Activated CD4-positive, alpha-beta T cell treated with anti-CD3 and anti-CD28 coated beads for 24 hours (primary cell): ENCODE results near the gene GPR39.

ENCODE experiments used
- DNase-seq, 2 donors: peaks; one replicate each; pipeline ENCODE4 v3.0.0-alpha.2; 2020; ENCODE audit warnings: low read depth in 2 of 2

GPR39 gene

DNA sequence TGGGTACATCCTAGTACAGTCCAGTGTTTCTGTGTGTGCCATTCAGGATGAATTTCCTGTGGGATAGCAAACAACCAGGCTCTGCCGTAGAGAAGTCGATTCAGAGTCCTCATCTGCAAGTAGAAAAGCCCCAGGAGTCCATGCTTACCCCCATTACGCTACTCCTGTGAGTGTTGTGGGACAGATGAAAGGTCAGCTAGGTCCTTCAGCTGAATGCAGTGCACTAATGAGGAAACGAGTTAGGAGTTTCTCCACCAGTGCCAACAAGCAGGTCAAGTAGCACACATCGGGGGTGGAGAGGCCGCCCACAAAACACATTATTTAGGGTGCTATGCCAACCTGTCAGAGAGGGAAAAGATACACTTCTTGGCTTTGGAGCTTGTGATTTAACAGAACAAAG lies 2.5 kb upstream of the GPR39 start:
- DNase-seq: no peak

GRCh38 chr2:132415256-132415914 lies 1.2 kb upstream of the GPR39 start:
- no peak for DNase-seq

DNA sequence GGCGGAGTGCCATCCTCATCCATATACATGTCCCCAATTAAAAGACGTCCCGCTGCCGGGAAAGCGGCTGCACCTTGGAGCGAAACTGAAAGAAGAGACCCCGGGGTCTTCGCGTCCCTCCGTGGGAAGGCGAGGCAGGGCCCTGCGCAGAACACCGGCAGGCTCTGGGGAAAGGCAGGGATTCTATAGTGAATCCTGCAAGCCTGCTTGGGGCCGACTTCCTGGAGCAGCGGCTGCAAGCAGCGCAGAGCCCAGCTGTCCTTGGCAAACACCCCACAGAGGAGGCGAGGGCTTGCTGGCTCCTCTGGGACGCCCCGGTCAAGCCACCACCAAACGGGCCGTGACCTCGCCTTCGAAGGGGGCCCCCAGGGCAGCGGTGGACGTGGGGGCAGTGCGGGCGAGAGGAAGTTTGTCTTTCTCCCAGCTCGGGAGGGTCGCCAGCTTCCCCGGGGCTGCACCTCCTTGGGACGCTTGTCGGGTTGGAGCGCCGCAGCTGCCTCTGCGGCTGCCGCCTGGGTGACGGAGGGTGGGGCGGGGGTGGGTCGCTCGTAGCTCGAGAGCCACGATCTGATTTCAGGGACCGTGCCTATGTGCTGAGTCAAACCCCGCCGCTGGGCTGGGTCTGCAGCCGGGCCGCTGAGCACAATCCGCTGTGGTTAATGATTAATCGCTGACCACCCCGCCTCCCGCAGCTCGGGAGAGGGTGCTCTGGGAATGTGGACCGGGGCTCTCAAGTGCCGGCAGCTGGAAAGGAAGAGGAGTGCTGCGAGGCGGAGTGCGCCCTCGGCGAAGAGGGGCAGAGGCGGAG lies 486 bp upstream of the GPR39 start:
- no peak for DNase-seq

- no peak for DNase-seq
Measured at GRCh38 chr2:132417430-132418035, 928 bp downstream of the GPR39 start.

DNA sequence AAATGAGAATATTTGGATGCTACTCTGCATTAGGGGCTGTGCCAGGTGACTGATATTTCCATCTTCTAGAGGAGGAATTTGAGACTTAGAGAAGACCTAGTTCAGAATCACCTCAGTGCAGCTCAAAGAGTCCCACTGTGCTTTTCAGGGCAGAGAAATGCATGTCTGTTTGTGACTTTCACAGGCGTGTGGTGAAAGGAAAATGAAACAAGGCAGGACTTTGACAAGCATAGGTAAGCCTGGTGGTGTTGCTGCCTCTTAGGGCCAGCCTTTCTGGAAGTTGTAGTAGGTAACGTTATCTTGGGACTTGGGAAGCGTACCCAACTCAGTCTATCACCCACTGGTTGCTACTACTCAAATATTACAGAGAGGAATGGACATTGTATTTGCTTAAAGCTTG lies 2.6 kb downstream of the GPR39 start:
- DNase-seq: no peak

DNA sequence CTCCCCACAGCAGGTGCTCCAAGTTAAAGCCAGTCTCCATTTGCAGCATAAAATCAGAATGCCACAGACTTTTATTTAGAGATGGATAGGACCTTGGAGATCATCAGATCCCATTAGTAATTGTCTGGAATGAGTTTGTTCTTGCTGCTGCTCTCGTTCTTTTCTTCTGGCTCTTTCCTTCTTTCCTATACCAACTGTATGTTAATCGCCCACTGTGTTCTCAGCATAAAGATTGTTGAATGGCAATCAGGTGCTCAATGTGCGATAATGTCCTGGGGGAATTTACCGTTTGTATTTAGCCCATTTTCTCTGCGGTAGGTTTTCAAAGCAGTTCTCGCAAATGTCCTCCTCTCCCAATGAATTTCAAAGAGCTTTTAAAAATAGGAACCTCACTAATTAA lies 3.3 kb downstream of the GPR39 start:
- no peak for DNase-seq

DNA sequence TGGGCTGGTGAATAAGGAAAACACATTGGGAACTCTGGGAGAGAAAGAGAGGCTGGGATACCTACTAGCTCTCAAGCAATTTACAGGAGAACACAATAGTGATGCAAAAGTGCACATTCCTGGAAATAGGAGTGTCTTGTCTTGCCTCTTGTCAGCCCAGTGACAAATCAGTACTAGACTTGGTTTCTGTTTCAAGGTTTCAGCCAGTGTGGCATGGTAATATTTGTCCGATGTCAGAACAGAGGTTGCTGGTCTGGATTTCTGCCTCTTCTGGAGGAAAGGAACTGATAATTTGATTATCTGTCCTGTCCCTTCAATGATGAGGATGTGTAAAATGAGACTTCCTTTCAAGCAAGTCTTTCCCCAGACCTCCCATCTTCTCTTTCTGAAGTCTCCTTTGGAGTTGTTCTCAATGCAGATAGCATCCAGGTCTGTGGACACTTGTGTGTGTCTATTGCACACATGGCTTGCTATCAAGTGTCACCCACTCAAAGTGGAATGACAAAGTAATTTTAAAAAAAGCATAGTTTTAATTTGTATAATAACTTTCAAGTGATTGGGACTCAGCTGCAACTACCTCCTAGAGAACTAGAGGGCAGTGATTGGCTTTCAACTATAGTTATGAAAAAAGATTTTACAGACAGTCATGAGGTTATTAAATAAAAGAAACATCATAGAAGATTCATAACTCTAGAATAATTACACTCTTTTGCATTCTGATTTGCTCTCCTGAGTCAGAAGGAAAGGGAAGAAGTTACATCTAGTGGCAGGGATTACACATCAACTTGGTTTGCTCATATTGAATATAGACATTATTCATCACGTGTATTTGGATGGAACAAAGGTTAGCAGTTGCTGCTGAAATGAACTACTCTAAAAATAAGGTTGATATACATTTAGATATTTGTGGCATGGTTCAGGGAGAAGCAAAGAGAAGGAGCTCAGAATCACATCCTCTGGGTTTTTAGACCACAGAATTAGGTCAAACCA lies 4.5 kb downstream of the GPR39 start:
- no peak for DNase-seq

DNA sequence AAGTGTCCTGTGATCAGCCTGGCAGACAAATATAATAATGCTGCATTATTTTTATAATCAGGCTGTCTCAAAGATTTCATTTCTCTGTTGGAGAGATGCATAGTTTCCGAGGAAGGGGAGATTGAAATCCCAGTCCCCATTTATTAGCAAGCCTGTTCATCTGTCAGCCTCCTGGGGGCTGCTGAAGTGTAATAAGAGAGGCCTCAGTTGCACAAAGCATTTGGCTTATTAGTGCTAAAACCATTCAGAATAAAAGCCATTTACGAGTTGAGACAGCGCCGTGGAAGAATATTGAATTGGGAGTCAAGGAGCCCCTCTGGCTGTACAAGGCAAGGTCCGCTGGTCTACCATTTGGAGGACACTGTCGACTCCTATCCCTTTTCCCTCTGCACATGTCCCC lies 6.1 kb downstream of the GPR39 start:
- no peak for DNase-seq

- no peak for DNase-seq
Measured at GRCh38 chr2:132424526-132425121, 8.0 kb downstream of the GPR39 start.

- DNase-seq: no peak
Measured at GRCh38 chr2:132426033-132426432, 9.4 kb downstream of the GPR39 start.

DNA sequence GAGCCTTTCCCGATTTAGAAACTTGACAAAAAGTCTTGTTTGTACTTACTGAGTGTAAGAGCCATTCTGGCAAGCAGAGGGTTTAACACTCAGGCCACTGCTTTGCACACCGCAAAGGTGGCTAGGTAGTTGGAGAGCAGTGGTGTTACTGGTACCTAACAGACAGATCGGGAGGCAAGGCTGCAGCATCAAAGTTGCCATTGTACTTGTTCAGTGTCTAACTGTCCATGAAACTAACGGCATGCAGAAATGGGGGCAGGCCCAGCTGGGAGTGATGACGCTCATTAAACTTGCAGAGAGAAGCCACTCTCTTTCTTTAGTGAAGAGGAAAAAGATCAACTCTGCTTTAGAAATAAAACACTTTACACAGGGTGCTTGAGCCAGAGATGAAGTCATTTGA lies 10.1 kb downstream of the GPR39 start:
- DNase-seq: no peak

DNA sequence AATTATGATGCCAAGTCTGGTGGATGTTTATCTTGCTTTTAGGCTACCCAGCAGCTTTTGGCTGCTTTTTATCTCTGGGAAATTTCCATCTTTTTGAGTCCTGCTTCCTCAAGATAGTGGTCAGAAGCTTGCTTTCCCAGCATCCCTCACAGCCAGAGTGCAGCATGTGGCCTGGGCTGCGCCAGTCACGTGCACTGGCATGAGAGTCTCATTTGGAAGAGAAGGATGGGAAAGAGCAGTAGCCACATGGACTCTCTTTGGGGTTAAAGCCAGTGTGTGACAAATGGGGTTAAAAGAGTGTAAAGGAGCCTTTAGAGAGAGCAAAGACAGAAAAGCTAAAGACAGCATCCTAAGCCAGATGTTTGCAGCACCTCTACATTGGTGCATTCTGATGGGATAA lies 12.7 kb downstream of the GPR39 start:
- DNase-seq: no peak

DNA sequence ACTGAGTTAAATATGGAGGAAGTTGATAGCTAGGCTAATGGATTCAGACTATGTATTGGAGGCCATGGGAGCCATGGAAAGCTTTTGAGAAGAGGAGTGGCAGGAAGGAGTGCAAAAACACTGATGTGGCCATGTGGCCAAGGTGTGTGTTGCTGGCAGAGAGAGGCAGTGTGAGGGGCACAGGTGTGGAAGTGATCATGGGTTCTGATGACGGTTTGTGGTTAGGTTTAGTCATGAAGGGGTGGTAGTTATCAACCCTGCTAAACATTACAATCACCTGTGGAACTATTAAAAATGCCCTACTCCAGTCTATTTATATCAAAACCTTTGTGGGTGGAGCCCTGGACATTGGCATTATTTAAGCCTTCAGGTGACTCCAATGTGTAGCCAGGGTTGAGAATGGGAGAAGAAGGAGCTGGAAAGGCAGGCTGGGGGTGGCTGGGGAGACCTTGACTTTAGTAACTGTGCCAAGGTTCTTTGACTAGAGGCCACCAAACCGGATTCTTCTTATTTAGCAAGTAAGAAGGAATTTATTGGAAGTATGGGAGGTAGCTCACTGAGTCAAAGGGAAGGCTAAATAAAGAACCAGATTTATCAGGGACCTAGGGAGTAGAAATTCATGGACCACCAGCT lies 13.5 kb downstream of the GPR39 start:
- DNase-seq: no peak

GRCh38 chr2:132430895-132431294 lies 14.3 kb downstream of the GPR39 start:
- DNase-seq: no peak

DNA sequence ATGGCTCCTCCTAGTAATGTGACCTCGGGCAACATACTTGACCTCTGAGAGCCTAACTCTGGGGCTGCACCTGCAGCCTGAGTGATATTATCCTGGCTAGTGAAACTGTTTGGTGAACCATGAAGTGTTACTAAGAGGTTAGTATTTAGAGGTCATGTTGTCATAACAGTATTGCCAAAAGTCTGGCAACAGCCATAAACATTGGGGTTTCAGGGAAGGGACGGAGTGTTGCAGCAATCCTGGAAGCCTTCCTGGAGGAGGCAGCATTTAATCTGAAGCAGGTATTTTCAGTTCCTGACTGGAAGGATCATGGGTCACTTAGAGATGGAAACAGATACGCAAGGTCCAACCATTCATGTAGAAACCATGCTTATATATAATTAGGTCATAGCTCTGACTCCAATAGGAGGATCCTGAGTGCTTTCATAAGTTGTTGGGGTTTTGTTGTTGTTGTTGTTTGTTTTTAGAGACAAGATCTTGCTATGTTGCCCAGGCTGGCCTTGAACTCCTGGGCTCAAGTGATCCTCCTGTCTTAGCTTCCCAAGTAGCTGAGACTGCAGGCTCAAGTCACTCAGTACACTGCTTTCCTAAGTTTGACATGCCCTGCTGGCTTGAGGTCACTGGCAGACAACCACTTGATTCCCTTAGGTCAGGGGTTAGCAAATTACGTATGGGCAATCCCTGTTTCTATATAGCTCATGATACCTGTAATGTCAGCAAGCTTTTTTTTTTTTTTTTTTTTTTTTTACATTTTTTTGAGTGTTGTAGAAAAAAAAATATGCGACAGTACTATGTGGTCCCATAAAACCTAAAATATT lies 21.5 kb downstream of the GPR39 start:
- DNase-seq: no peak

GRCh38 chr2:132438691-132439090 lies 22.1 kb downstream of the GPR39 start:
- DNase-seq: no peak

DNA sequence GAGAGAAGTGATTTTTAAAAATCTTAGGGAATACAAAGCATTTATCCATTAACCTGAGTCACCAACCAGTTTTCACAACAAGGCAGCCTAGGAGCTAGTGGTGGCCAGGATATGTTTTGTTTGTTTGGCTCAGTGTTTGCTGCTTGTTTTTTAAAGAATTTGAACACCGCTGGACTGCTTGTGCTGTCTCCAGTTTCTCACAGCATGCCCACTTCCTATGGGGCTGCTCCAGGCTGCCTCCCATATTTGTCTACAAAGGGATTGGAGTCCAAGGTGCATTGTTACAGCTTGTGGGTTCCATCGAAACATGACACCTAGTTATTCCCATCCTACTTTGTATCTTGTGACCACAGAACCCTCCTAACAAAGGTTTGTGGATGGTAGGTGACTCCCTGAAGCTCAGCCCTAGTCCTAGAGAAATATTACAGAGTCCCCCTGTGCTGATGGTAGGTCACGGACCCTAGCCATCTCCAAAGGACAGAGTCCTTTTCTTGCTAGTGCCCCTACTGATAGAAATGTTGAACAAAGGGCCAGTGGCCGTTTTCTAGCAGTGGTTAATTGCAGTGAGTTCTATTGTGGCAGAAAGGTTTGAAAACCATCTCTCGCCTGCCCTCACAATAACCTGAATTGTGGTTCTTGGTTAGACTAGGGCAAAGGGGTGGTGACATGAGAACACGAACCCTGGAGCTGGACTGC lies 23.2 kb downstream of the GPR39 start:
- DNase-seq: no peak

- no peak for DNase-seq
Measured at GRCh38 chr2:132441051-132441450, 24.4 kb downstream of the GPR39 start.

DNA sequence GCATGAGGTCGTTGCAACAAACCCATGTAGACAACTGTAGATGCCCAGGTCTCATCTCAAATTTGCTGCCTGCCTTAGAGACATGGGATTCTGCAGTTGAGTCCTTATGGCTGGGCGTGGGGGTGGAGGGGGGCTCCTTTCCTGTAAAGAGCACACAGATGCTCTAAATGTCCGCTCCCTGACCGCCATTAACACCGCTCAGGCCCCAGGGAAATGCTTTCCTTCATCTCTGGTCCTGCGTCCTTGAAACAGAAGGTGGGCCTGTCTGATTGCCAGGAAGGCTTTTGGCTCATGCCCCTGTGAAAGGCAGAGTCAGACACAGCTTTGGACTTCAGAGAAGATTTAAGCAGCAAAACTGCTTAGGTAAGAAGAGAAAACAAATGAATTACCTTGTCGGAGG lies 25.7 kb downstream of the GPR39 start:
- no peak for DNase-seq

DNA sequence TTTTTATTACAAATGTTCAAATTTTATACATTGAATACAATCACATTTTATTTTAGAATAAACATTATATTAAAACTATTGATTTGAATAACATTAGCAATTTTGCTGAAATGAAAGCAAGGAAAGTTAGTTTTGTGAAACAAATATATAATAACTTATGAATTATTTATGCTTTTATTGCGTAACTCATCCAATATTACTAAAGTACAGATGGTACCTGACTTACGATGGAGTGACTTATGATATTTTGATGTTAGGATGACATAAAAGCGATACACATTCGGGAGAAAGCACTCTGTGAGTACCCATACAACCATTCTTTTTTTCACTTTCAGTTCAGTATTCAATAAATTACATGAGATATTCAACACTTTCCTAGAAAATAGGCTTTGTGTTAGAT lies 26.5 kb downstream of the GPR39 start:
- no peak for DNase-seq
